ENCODE data around the gene MSX2. TPM values are rescaled to one million over a fixed set of nuclear protein-coding genes. Genes with fewer than 3 reads are reported as not detected.

The MSX2 gene
- total and polyA plus RNA-seq, 2 experiments from 2014 or later, result 0.17 to 0.47 TPM

GRCh38 chr5:174723979-174724483, 351 bp upstream of the MSX2 start:
- H2AFZ ChIP-seq, result peak overlapping the region; percentile 81; the same call in 1 of the 2 replicates
- Mint-ChIP-seq H3K36me3 (ENCODE audit: low read depth) (no peaks in the 10 kb centered on the region), H3K27ac (no peak overlapping the region), H3K4me3 (peak overlapping the region; percentile 74), H3K27me3 (ENCODE audit: insufficient read depth, low read depth, poor library complexity) (peaks cover 96% of the 10 kb centered on the region), H3K9me3 (no peaks in the 10 kb centered on the region; the same call in 2 of the 3 replicates), H3K4me1 (peaks cover 65% of the 10 kb centered on the region)
- H3K36me3 ChIP-seq (ENCODE audit: insufficient read depth), result no peaks in the 10 kb centered on the region
- H3K27ac ChIP-seq (ENCODE audit: low read depth), result no peak overlapping the region
- DNase-seq (ENCODE audit: low spot score), result peak; percentile 40
- H3K9me2 ChIP-seq (ENCODE audit: insufficient read depth), result no peaks in the 10 kb centered on the region
- peaks cover 98% of the 10 kb centered on the region for H3K27me3 ChIP-seq (ENCODE audit: insufficient read depth)
- H3K4me1 ChIP-seq (ENCODE audit: insufficient read depth), result peaks cover 68% of the 10 kb centered on the region
- H3K4me3 ChIP-seq, result peak overlapping the region; percentile 81
- ATAC-seq, result no peak
- no peaks in the 10 kb centered on the region for H3K79me2 ChIP-seq (replicated peaks; ENCODE audit: insufficient read depth)
- peaks cover 47% of the 10 kb centered on the region for H4K20me1 ChIP-seq (replicated peaks; ENCODE audit: insufficient read depth)
- H3K4me2 ChIP-seq, result peak overlapping the region; percentile 84
- TF ChIP-seq EZH2 (IDR thresholded peaks at IDR 0.05; ENCODE audit: low read depth, unreplicated experiment) (peak; percentile 83), JUNB (IDR thresholded peaks at IDR 0.05; ENCODE audit: unreplicated experiment) (no peak)
- H3F3A ChIP-seq (replicated peaks; ENCODE audit: low read depth), result peaks cover 39% of the 10 kb centered on the region

- no peaks in the 10 kb centered on the region; the same call in 2 of the 3 replicates for H3K9me3 Mint-ChIP-seq
- Histone ChIP-seq H3K27ac (ENCODE audit: low read depth) (no peak overlapping the region), H3K4me2 (peak overlapping the region; percentile 84), H2AFZ (peak overlapping the region; percentile 90), H3K27me3 (ENCODE audit: insufficient read depth) (peaks cover 98% of the 10 kb centered on the region), H3F3A (replicated peaks; ENCODE audit: low read depth) (peaks cover 32% of the 10 kb centered on the region), H4K20me1 (replicated peaks; ENCODE audit: insufficient read depth) (peaks cover 55% of the 10 kb centered on the region), H3K9me2 (ENCODE audit: insufficient read depth) (no peaks in the 10 kb centered on the region), H3K79me2 (replicated peaks; ENCODE audit: insufficient read depth) (no peaks in the 10 kb centered on the region), H3K4me1 (ENCODE audit: insufficient read depth) (peaks cover 58% of the 10 kb centered on the region), H3K4me3 (peak overlapping the region; percentile 81), H3K36me3 (ENCODE audit: insufficient read depth) (no peaks in the 10 kb centered on the region)
- H3K36me3 Mint-ChIP-seq (ENCODE audit: low read depth), result no peaks in the 10 kb centered on the region
- DNase-seq (ENCODE audit: low spot score), result no peak
- ATAC-seq, result no peak
- H3K4me1 Mint-ChIP-seq, result peaks cover 59% of the 10 kb centered on the region
- H3K27ac Mint-ChIP-seq, result no peak overlapping the region
- H3K27me3 Mint-ChIP-seq (ENCODE audit: insufficient read depth, low read depth, poor library complexity), result peaks cover 96% of the 10 kb centered on the region
- peak overlapping the region; percentile 74 for H3K4me3 Mint-ChIP-seq
- no peak for TF ChIP-seq REST (IDR thresholded peaks at IDR 0.05; ENCODE audit: unreplicated experiment)
- peak; percentile 86 for TF ChIP-seq EZH2 (IDR thresholded peaks at IDR 0.05; ENCODE audit: low read depth, unreplicated experiment)
Measured at GRCh38 chr5:174725261-174725990, 1.0 kb downstream of the MSX2 start.

GRCh38 chr5:174725991-174726601, 1.7 kb downstream of the MSX2 start:
- Histone ChIP-seq H3K27me3 (ENCODE audit: insufficient read depth) (peaks cover 100% of the 10 kb centered on the region), H3K79me2 (replicated peaks; ENCODE audit: insufficient read depth) (no peaks in the 10 kb centered on the region), H3K36me3 (ENCODE audit: insufficient read depth) (no peaks in the 10 kb centered on the region), H2AFZ (no peak overlapping the region), H3K4me3 (peak overlapping the region; percentile 81), H4K20me1 (replicated peaks; ENCODE audit: insufficient read depth) (peaks cover 61% of the 10 kb centered on the region), H3K9me2 (ENCODE audit: insufficient read depth) (no peaks in the 10 kb centered on the region), H3K4me1 (ENCODE audit: insufficient read depth) (peaks cover 60% of the 10 kb centered on the region), H3K4me2 (peak overlapping the region; percentile 84; the same call in 1 of the 2 replicates), H3F3A (replicated peaks; ENCODE audit: low read depth) (peaks cover 29% of the 10 kb centered on the region), H3K27ac (ENCODE audit: low read depth) (no peak overlapping the region)
- Mint-ChIP-seq H3K9me3 (no peaks in the 10 kb centered on the region; the same call in 2 of the 3 replicates), H3K4me3 (peak overlapping the region; percentile 74), H3K27me3 (ENCODE audit: insufficient read depth, low read depth, poor library complexity) (peaks cover 98% of the 10 kb centered on the region), H3K4me1 (peaks cover 61% of the 10 kb centered on the region), H3K36me3 (ENCODE audit: low read depth) (no peaks in the 10 kb centered on the region), H3K27ac (no peak overlapping the region)
- DNase-seq (ENCODE audit: low spot score), result no peak
- no peak for ATAC-seq
- TF ChIP-seq EZH2 (IDR thresholded peaks at IDR 0.05; ENCODE audit: low read depth, unreplicated experiment) (peak; percentile 70), EZH2phosphoT487 (IDR thresholded peaks at IDR 0.05; ENCODE audit: unreplicated experiment) (no peak)
